ENCODE results near the gene OR51F2. TPM values are rescaled to one million over a fixed set of nuclear protein-coding genes. Genes with fewer than 3 reads are reported as not detected.

Gene OR51F2
- polyA plus RNA-seq (2012; rRNA removed), result not detected in 2 replicates
- not detected in 2 replicates for polyA plus RNA-seq (2012; cell fraction: cytosol; rRNA removed)
- not detected in 2 replicates for polyA plus RNA-seq (2012; cell fraction: nucleus; rRNA removed)

- TF ChIP-seq POLR2AphosphoS5 (IDR thresholded peaks at IDR 0.05; ENCODE audit: low read depth, low read length) (no peak), NRF1 (IDR thresholded peaks at IDR 0.05; ENCODE audit: low read depth, low read length) (no peak), MEF2A (IDR thresholded peaks at IDR 0.05; ENCODE audit: borderline replicate concordance, low read depth) (no peak), ZBTB33 (IDR thresholded peaks at IDR 0.05; ENCODE audit: borderline replicate concordance, low read depth) (no peak)
- CTCF ChIA-PET, result no interaction called here
Measured at GRCh38 chr11:4821021-4821420, at the start of gene OR51F2. TSS of gene OR51F2 (plus strand) at chr11:4821321. CDS start at chr11:4821422, 101 bp downstream.

GRCh38 chr11:4782454-4782853 lies 38.7 kb upstream of the OR51F2 start:
- no peak overlapping the region for H3K4me3 ChIP-seq (ENCODE audit: low read depth in 2 of 2, low read length in 1 of 2)
- WGBS (ENCODE audit: low lambda C conversion rate), result 0% methylated on average over 1 of the region's 1 CpG

More at GRCh38 chr11:4821021-4821420, at the start of gene OR51F2:
- H4K20me1 ChIP-seq (ENCODE audit: insufficient read depth), result no peaks in the 10 kb centered on the region
- H3K36me3 ChIP-seq (replicated peaks in 1 of 2; ENCODE audit: control insufficient read depth in 1 of 2, insufficient read depth in 2 of 2, low read length in 1 of 2), result no peaks in the 10 kb centered on the region
- no peaks in the 10 kb centered on the region for H3K79me2 ChIP-seq (ENCODE audit: insufficient read depth)
- H2AFZ ChIP-seq (ENCODE audit: low read depth), result 0 out of 2 replicates have a peak within 1 kb of the TSS, but pooled peaks have one; percentile 8
- H3K9ac ChIP-seq, result no peak within 1 kb of the TSS
- no peaks in the 10 kb centered on the region for H3K4me1 ChIP-seq (ENCODE audit: control insufficient read depth in 1 of 2, insufficient read depth in 2 of 2, low read depth in 1 of 2, low read length in 1 of 2)
- no peak within 1 kb of the TSS for H3K4me3 ChIP-seq (ENCODE audit: low read depth in 2 of 2, low read length in 1 of 2)
- H3K4me2 ChIP-seq, result no peak within 1 kb of the TSS
- H3K27ac ChIP-seq (ENCODE audit: low read depth in 2 of 2, low read length in 1 of 2), result no peak within 1 kb of the TSS
- H3K27me3 ChIP-seq (ENCODE audit: insufficient read depth), result peaks cover 9% of the 10 kb centered on the region; the same call in 1 of the 2 replicates
- no peaks in the 10 kb centered on the region for H3F3A ChIP-seq (replicated peaks; ENCODE audit: insufficient read depth)
- WGBS (ENCODE audit: low lambda C conversion rate), result 3% methylated on average over 1 of the region's 1 CpG
- no peaks in the 10 kb centered on the region for H3K9me3 ChIP-seq
- no peaks in the 10 kb centered on the region for H3K9me2 ChIP-seq
- DNase-seq, result no peak
- POLR2A ChIA-PET, result no interaction called here

More at GRCh38 chr11:4782454-4782853, 38.7 kb upstream of the OR51F2 start:
- Histone ChIP-seq H3K27me3 (ENCODE audit: insufficient read depth) (no peaks in the 10 kb centered on the region), H2AFZ (ENCODE audit: low read depth) (no peak overlapping the region), H3K36me3 (replicated peaks in 1 of 2; ENCODE audit: control insufficient read depth in 1 of 2, insufficient read depth in 2 of 2, low read length in 1 of 2) (no peaks in the 10 kb centered on the region), H3K27ac (ENCODE audit: low read depth in 2 of 2, low read length in 1 of 2) (no peak overlapping the region), H3F3A (replicated peaks; ENCODE audit: insufficient read depth) (no peaks in the 10 kb centered on the region), H3K79me2 (ENCODE audit: insufficient read depth) (no peaks in the 10 kb centered on the region), H3K9ac (no peak overlapping the region), H3K9me3 (no peaks in the 10 kb centered on the region), H4K20me1 (ENCODE audit: insufficient read depth) (no peaks in the 10 kb centered on the region), H3K4me2 (no peak overlapping the region), H3K4me1 (ENCODE audit: control insufficient read depth in 1 of 2, insufficient read depth in 2 of 2, low read depth in 1 of 2, low read length in 1 of 2) (no peaks in the 10 kb centered on the region), H3K9me2 (no peaks in the 10 kb centered on the region)
- no peak for TF ChIP-seq EZH2phosphoT487 (IDR thresholded peaks at IDR 0.05; ENCODE audit: borderline replicate concordance, low read depth)
- TF ChIP-seq REST (IDR thresholded peaks at IDR 0.05; ENCODE audit: low read depth, low read length), result no peak
- TF ChIP-seq SMC3 (IDR thresholded peaks at IDR 0.05; ENCODE audit: low read depth, low read length), result no peak
- TF ChIP-seq RCOR1 (IDR thresholded peaks at IDR 0.05; ENCODE audit: low read length), result no peak
- no peak for TF ChIP-seq MXI1 (IDR thresholded peaks at IDR 0.05; ENCODE audit: low read depth, low read length)
- no peak for TF ChIP-seq ZBTB33 (IDR thresholded peaks at IDR 0.05; ENCODE audit: borderline replicate concordance, low read depth)
- TF ChIP-seq TEAD4 (IDR thresholded peaks at IDR 0.05; ENCODE audit: borderline replicate concordance, insufficient read depth), result no peak
- TF ChIP-seq YY1 (IDR thresholded peaks at IDR 0.05; ENCODE audit: low read depth), result no peak
- TF ChIP-seq MEF2A (IDR thresholded peaks at IDR 0.05; ENCODE audit: borderline replicate concordance, low read depth), result no peak
- no peak for TF ChIP-seq FOSL2 (IDR thresholded peaks at IDR 0.05; ENCODE audit: borderline replicate concordance, low read depth)
- no peak for TF ChIP-seq FOXJ3 (CRISPR knock-in tag; IDR thresholded peaks at IDR 0.05)
- TF ChIP-seq MAX (IDR thresholded peaks at IDR 0.05; ENCODE audit: low read depth), result no peak
- TF ChIP-seq POLR2AphosphoS5 (IDR thresholded peaks at IDR 0.05; ENCODE audit: low read depth, low read length), result no peak
- no peak for TF ChIP-seq IRF3 (IDR thresholded peaks at IDR 0.05; ENCODE audit: low read depth, low read length)
- TF ChIP-seq TCF12 (IDR thresholded peaks at IDR 0.05), result no peak
- no peak for TF ChIP-seq GATA2 (CRISPR knock-in tag; IDR thresholded peaks at IDR 0.05)
- no peak for DNase-seq
- ChIA-PET POLR2A (no interaction called here), CTCF (no interaction called here)
